ENCODE results near the gene MYLK. TPM values are rescaled to one million over a fixed set of nuclear protein-coding genes. Genes with fewer than 3 reads are reported as not detected.

MYLK gene
- total RNA-seq, 2 donors from 2014 or later = 4.7 to 6.6 TPM

- Histone ChIP-seq H3K36me3 (ENCODE audit: control insufficient read depth, insufficient read depth, low read length) (no peaks in the 10 kb centered on the region), H3K4me1 (ENCODE audit: control insufficient read depth, insufficient read depth, low read length) (no peaks in the 10 kb centered on the region), H3K9me3 (ENCODE audit: control insufficient read depth, low read length) (no peaks in the 10 kb centered on the region), H3K27me3 (ENCODE audit: control insufficient read depth, insufficient read depth, low read length, poor library complexity, severe bottlenecking) (no peaks in the 10 kb centered on the region), H3K27ac (ENCODE audit: low read depth, low read length) (no peak overlapping the region), H3K9ac (ENCODE audit: extremely low read depth, low read length, poor library complexity, severe bottlenecking) (no peak overlapping the region), H3K4me3 (ENCODE audit: low read length) (no peak overlapping the region)
- no peaks in the 10 kb centered on the region for H3K9me3 Mint-ChIP-seq
- H3K36me3 Mint-ChIP-seq (ENCODE audit: low read depth) = no peaks in the 10 kb centered on the region
- no peak overlapping the region for H3K27ac Mint-ChIP-seq
- H3K4me3 Mint-ChIP-seq = no peak overlapping the region
- no peaks in the 10 kb centered on the region for H3K27me3 Mint-ChIP-seq (ENCODE audit: insufficient read depth)
- WGBS, 2 experiments (ENCODE audit: insufficient coverage in 1 of 2, insufficient read length in 1 of 2) = 86 to 93% methylated on average over 1 to 4 of the region's 5 CpGs
- DNase-seq = no peak
- TF ChIP-seq CTCF (conservative IDR thresholded peaks at IDR 0.05) = no peak
- no peaks in the 10 kb centered on the region for H3K4me1 Mint-ChIP-seq
These were observed 107.9 kb downstream of the MYLK start for GRCh38 chr3:123776071-123776782.

- Mint-ChIP-seq H3K36me3 (ENCODE audit: low read depth) (no peaks in the 10 kb centered on the region), H3K4me3 (no peak overlapping the region), H3K27ac (no peak overlapping the region), H3K9me3 (no peaks in the 10 kb centered on the region), H3K27me3 (ENCODE audit: insufficient read depth) (no peaks in the 10 kb centered on the region), H3K4me1 (peaks cover under 1% of the 10 kb centered on the region)
- H3K27me3 ChIP-seq (ENCODE audit: control insufficient read depth, insufficient read depth, low read length, poor library complexity, severe bottlenecking) = no peaks in the 10 kb centered on the region
- no peaks in the 10 kb centered on the region for H3K4me1 ChIP-seq (ENCODE audit: control insufficient read depth, insufficient read depth, low read length)
- no peaks in the 10 kb centered on the region for H3K9me3 ChIP-seq (ENCODE audit: control insufficient read depth, low read length)
- no peak overlapping the region for H3K4me3 ChIP-seq (ENCODE audit: low read length)
- H3K36me3 ChIP-seq (ENCODE audit: control insufficient read depth, insufficient read depth, low read length) = no peaks in the 10 kb centered on the region
- no peak overlapping the region for H3K9ac ChIP-seq (ENCODE audit: extremely low read depth, low read length, poor library complexity, severe bottlenecking)
- 94 to 100% methylated on average over 2 to 3 of the region's 3 CpGs for WGBS, 2 experiments (ENCODE audit: insufficient coverage in 1 of 2, insufficient read length in 1 of 2)
- TF ChIP-seq CTCF (conservative IDR thresholded peaks at IDR 0.05) = no peak
- no peak overlapping the region for H3K27ac ChIP-seq (ENCODE audit: low read depth, low read length)
- DNase-seq = no peak
These were observed 109.7 kb downstream of the MYLK start for GRCh38 chr3:123774474-123774873.

GRCh38 chr3:123773681-123774431 lies 110.3 kb downstream of the MYLK start:
- TF ChIP-seq CTCF (conservative IDR thresholded peaks at IDR 0.05) = no peak
- Mint-ChIP-seq H3K9me3 (no peaks in the 10 kb centered on the region), H3K4me1 (peaks cover 2% of the 10 kb centered on the region), H3K27ac (no peak overlapping the region), H3K36me3 (ENCODE audit: low read depth) (no peaks in the 10 kb centered on the region), H3K4me3 (no peak overlapping the region), H3K27me3 (ENCODE audit: insufficient read depth) (no peaks in the 10 kb centered on the region)
- H3K4me3 ChIP-seq (ENCODE audit: low read length) = no peak overlapping the region
- H3K27me3 ChIP-seq (ENCODE audit: control insufficient read depth, insufficient read depth, low read length, poor library complexity, severe bottlenecking) = no peaks in the 10 kb centered on the region
- WGBS, 2 experiments (ENCODE audit: insufficient coverage in 1 of 2, insufficient read length in 1 of 2) = 55 to 81% methylated on average over 4 to 7 of the region's 7 CpGs
- no peak for DNase-seq
- H3K36me3 ChIP-seq (ENCODE audit: control insufficient read depth, insufficient read depth, low read length) = no peaks in the 10 kb centered on the region
- H3K9ac ChIP-seq (ENCODE audit: extremely low read depth, low read length, poor library complexity, severe bottlenecking) = no peak overlapping the region
- peak overlapping the region; percentile 61 for H3K27ac ChIP-seq (ENCODE audit: low read depth, low read length)
- no peaks in the 10 kb centered on the region for H3K4me1 ChIP-seq (ENCODE audit: control insufficient read depth, insufficient read depth, low read length)
- H3K9me3 ChIP-seq (ENCODE audit: control insufficient read depth, low read length) = no peaks in the 10 kb centered on the region

All from endodermal cell (in vitro differentiated cells).